Airway epithelial cell (primary cell): ENCODE data around the gene HABP2. TPM values are rescaled to one million over a fixed set of nuclear protein-coding genes. Genes with fewer than 3 reads are reported as not detected.

ENCODE experiments used
- total RNA-seq: library from RNA; depleted of rRNA; stranded (reverse); fragments of >200 nt; gene quantifications from 2 replicates; pipeline ENCODE4 v1.2.3, GENCODE V29; 2015

HABP2 gene
- not detected in 2 replicates for total RNA-seq

GRCh38 chr10:113552701-113553100 is at the start of gene HABP2:
TSS of gene HABP2 (plus strand) at chr10:113553053. CDS start at chr10:113553122, 69 bp downstream.

Other genes with a start within 250 kb of the HABP2 start
- not detected in 2 replicates for gene NRAP, start 111.0 kb downstream of the HABP2 start, total RNA-seq
- gene CASP7, start 126.9 kb downstream of the HABP2 start, total RNA-seq, result 13.6 and 13.9 TPM in 2 replicates
- gene PLEKHS1, start 198.6 kb downstream of the HABP2 start, total RNA-seq, result not detected in 2 replicates